ENCODE data around the gene EPSTI1. TPM values are rescaled to one million over a fixed set of nuclear protein-coding genes. Genes with fewer than 3 reads are reported as not detected.

EPSTI1 gene
- total RNA-seq, 1 donor from 2014 or later = 96.0 TPM

- no peak for DNase-seq (ENCODE audit: low read depth)
- TF ChIP-seq, protein P1, sequence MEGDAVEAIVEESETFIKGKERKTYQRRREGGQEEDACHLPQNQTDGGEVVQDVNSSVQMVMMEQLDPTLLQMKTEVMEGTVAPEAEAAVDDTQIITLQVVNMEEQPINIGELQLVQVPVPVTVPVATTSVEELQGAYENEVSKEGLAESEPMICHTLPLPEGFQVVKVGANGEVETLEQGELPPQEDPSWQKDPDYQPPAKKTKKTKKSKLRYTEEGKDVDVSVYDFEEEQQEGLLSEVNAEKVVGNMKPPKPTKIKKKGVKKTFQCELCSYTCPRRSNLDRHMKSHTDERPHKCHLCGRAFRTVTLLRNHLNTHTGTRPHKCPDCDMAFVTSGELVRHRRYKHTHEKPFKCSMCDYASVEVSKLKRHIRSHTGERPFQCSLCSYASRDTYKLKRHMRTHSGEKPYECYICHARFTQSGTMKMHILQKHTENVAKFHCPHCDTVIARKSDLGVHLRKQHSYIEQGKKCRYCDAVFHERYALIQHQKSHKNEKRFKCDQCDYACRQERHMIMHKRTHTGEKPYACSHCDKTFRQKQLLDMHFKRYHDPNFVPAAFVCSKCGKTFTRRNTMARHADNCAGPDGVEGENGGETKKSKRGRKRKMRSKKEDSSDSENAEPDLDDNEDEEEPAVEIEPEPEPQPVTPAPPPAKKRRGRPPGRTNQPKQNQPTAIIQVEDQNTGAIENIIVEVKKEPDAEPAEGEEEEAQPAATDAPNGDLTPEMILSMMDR (IDR thresholded peaks at IDR 0.05; ENCODE audit: insufficient read depth, low read depth, low read length) = no peak
- no peak for TF ChIP-seq EZH2 (IDR thresholded peaks at IDR 0.05; ENCODE audit: insufficient read depth, low read length)
- no peaks in the 10 kb centered on the region for H3K36me3 Mint-ChIP-seq (ENCODE audit: low read depth, unreplicated experiment)
- no peaks in the 10 kb centered on the region for H3K27me3 Mint-ChIP-seq (ENCODE audit: low read depth, unreplicated experiment)
- H2AFZ ChIP-seq (ENCODE audit: low read depth, low read length) = no peak overlapping the region
- no peak overlapping the region for H3K27ac ChIP-seq (ENCODE audit: low read depth, low read length)
- H3K79me2 ChIP-seq (ENCODE audit: insufficient read depth, low read length) = no peaks in the 10 kb centered on the region
- peaks cover 24% of the 10 kb centered on the region for H3K4me1 ChIP-seq (ENCODE audit: insufficient read depth, low read length)
- H3K4me3 ChIP-seq (ENCODE audit: insufficient read depth, low read depth, low read length) = no peak overlapping the region
- no peaks in the 10 kb centered on the region for H3K9me3 ChIP-seq (ENCODE audit: insufficient read depth, low read depth, low read length)
- H3K9me3 Mint-ChIP-seq (ENCODE audit: unreplicated experiment) = no peaks in the 10 kb centered on the region
- H3K27ac Mint-ChIP-seq (ENCODE audit: unreplicated experiment) = peak overlapping the region; percentile 85
- H3K4me1 Mint-ChIP-seq (ENCODE audit: low read depth, unreplicated experiment) = peaks cover 48% of the 10 kb centered on the region
- H3K9ac ChIP-seq (ENCODE audit: low read length) = no peak overlapping the region
- H3K4me3 Mint-ChIP-seq (ENCODE audit: unreplicated experiment) = peak overlapping the region; percentile 30
- no peaks in the 10 kb centered on the region for H3K36me3 ChIP-seq (ENCODE audit: insufficient read depth, low read length)
- H3K27me3 ChIP-seq (ENCODE audit: insufficient read depth, low read length) = no peaks in the 10 kb centered on the region
- no peak for FAIRE-seq
- H3K4me2 ChIP-seq (ENCODE audit: low read length) = no peak overlapping the region
- no peaks in the 10 kb centered on the region for H4K20me1 ChIP-seq (ENCODE audit: insufficient read depth, low read length)
Measured at GRCh38 chr13:43008596-43008995, 16.6 kb upstream of the EPSTI1 start.

- Histone ChIP-seq H3K4me1 (ENCODE audit: insufficient read depth, low read length) (peaks cover 24% of the 10 kb centered on the region), H2AFZ (ENCODE audit: low read depth, low read length) (peak overlapping the region; percentile 8), H3K4me3 (ENCODE audit: insufficient read depth, low read depth, low read length) (no peak overlapping the region), H3K79me2 (ENCODE audit: insufficient read depth, low read length) (no peaks in the 10 kb centered on the region), H3K27me3 (ENCODE audit: insufficient read depth, low read length) (no peaks in the 10 kb centered on the region), H3K27ac (ENCODE audit: low read depth, low read length) (peak overlapping the region; percentile 32), H3K9me3 (ENCODE audit: insufficient read depth, low read depth, low read length) (no peaks in the 10 kb centered on the region), H4K20me1 (ENCODE audit: insufficient read depth, low read length) (no peaks in the 10 kb centered on the region), H3K9ac (ENCODE audit: low read length) (no peak overlapping the region), H3K4me2 (ENCODE audit: low read length) (peak overlapping the region; percentile 45), H3K36me3 (ENCODE audit: insufficient read depth, low read length) (no peaks in the 10 kb centered on the region)
- H3K27me3 Mint-ChIP-seq (ENCODE audit: low read depth, unreplicated experiment) = no peaks in the 10 kb centered on the region
- TF ChIP-seq EZH2 (IDR thresholded peaks at IDR 0.05; ENCODE audit: insufficient read depth, low read length) = no peak
- TF ChIP-seq, protein P1 (IDR thresholded peaks at IDR 0.05; ENCODE audit: insufficient read depth, low read depth, low read length) = no peak
- peak; percentile 76 for DNase-seq (ENCODE audit: low read depth)
- peaks cover 56% of the 10 kb centered on the region for H3K4me1 Mint-ChIP-seq (ENCODE audit: low read depth, unreplicated experiment)
- H3K4me3 Mint-ChIP-seq (ENCODE audit: unreplicated experiment) = peak overlapping the region; percentile 46
- FAIRE-seq = peak; percentile 34
- H3K27ac Mint-ChIP-seq (ENCODE audit: unreplicated experiment) = peak overlapping the region; percentile 97
- H3K36me3 Mint-ChIP-seq (ENCODE audit: low read depth, unreplicated experiment) = no peaks in the 10 kb centered on the region
- H3K9me3 Mint-ChIP-seq (ENCODE audit: unreplicated experiment) = peaks cover 6% of the 10 kb centered on the region
Measured at GRCh38 chr13:43006893-43007631, 15.0 kb upstream of the EPSTI1 start.
